ENCODE results near the gene ACSL6. TPM values are rescaled to one million over a fixed set of nuclear protein-coding genes. Genes with fewer than 3 reads are reported as not detected.
A peak's percentile ranks its signal among the peaks of the same experiment; 100 is the strongest.

The ACSL6 gene
- total RNA-seq, 1 donor from 2014 or later: not detected

DNA sequence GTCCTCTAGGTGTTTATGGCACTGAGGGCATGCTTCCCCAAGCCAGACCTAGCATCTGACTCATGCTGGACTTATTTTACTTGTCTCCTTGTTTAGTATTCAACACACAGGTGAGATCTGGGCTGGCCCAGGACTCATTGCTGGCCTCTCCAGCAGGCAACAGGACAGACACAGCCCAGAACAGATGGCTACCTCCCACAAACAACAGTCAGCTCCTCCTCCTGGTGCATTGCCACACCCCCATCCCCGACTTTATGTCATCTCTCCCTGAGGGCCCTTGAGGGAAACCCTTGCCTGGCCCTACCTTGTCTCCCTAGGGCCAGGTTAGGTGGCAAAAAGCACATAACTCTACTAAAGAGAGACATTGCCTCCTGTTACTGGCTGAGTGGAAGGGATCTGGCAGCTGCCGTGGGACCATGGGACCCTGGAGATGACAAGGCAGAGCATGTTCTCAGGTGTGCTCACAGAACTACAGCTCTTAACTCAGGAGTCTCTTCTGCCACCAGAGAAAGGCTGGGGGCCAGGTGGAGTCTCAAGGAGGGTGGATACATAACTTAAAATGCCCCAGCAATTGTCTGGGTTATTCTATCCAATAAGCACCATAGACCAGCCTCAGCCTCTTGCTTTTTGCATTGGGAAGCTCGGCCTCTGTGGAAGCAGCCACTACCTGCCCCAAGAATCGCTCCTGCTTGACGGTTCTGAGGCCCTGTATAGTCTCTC, 2.3 kb downstream of the ACSL6 start:
- H3K4me1 ChIP-seq: peaks cover 8% of the 10 kb centered on the region
- H3K4me1 Mint-ChIP-seq: peaks cover 20% of the 10 kb centered on the region
- H3K4me3 ChIP-seq: no peak overlapping the region

GRCh38 chr5:132008163-132008473, 3.3 kb downstream of the ACSL6 start:
- TF ChIP-seq EZH2 (IDR thresholded peaks at IDR 0.05): no peak
- no peak for TF ChIP-seq EZH2phosphoT487 (IDR thresholded peaks at IDR 0.05)
- TF ChIP-seq CTCF (IDR thresholded peaks at IDR 0.05): no peak
- no peak overlapping the region for H3K27ac Mint-ChIP-seq
- no peaks in the 10 kb centered on the region for H3K9me3 Mint-ChIP-seq
- peaks cover 29% of the 10 kb centered on the region for H3K4me1 Mint-ChIP-seq
- Histone ChIP-seq H2AFZ (replicated peaks) (no peak overlapping the region), H3K4me3 (no peak overlapping the region), H3K27me3 (peaks cover 50% of the 10 kb centered on the region), H4K20me1 (ENCODE audit: low read depth) (peaks cover 28% of the 10 kb centered on the region), H3K4me2 (no peak overlapping the region), H3K4me1 (peaks cover 13% of the 10 kb centered on the region), H3K79me2 (ENCODE audit: low read depth) (no peaks in the 10 kb centered on the region), H3K9ac (no peak overlapping the region), H3K36me3 (no peaks in the 10 kb centered on the region), H3K9me3 (ENCODE audit: low read depth) (no peaks in the 10 kb centered on the region), H3K27ac (no peak overlapping the region), H3F3A (ENCODE audit: low read depth) (no peaks in the 10 kb centered on the region)
- H3K27me3 Mint-ChIP-seq (ENCODE audit: insufficient read depth, low read depth): peaks cover 27% of the 10 kb centered on the region
- no peak for DNase-seq (ENCODE audit: low spot score)
- no peak overlapping the region for H3K4me3 Mint-ChIP-seq
- H3K36me3 Mint-ChIP-seq: no peaks in the 10 kb centered on the region

More for the DNA sequence above, 2.3 kb downstream of the ACSL6 start:
- no peaks in the 10 kb centered on the region for H3K9me3 ChIP-seq (ENCODE audit: low read depth)
- H3K4me2 ChIP-seq: no peak overlapping the region
- H3F3A ChIP-seq (ENCODE audit: low read depth): no peaks in the 10 kb centered on the region
- no peaks in the 10 kb centered on the region for H3K79me2 ChIP-seq (ENCODE audit: low read depth)
- Mint-ChIP-seq H3K27ac (no peak overlapping the region), H3K27me3 (ENCODE audit: insufficient read depth, low read depth) (peaks cover 32% of the 10 kb centered on the region), H3K9me3 (no peaks in the 10 kb centered on the region), H3K36me3 (no peaks in the 10 kb centered on the region), H3K4me3 (no peak overlapping the region)
- peaks cover 34% of the 10 kb centered on the region for H4K20me1 ChIP-seq (ENCODE audit: low read depth)
- TF ChIP-seq CTCF (IDR thresholded peaks at IDR 0.05) (no peak), EZH2phosphoT487 (IDR thresholded peaks at IDR 0.05) (no peak), EZH2 (IDR thresholded peaks at IDR 0.05) (no peak)
- no peak overlapping the region for H3K9ac ChIP-seq
- H3K36me3 ChIP-seq: no peaks in the 10 kb centered on the region
- peaks cover 50% of the 10 kb centered on the region for H3K27me3 ChIP-seq
- DNase-seq (ENCODE audit: low spot score): no peak
- no peak overlapping the region for H2AFZ ChIP-seq (replicated peaks)
- no peak overlapping the region for H3K27ac ChIP-seq

DNA sequence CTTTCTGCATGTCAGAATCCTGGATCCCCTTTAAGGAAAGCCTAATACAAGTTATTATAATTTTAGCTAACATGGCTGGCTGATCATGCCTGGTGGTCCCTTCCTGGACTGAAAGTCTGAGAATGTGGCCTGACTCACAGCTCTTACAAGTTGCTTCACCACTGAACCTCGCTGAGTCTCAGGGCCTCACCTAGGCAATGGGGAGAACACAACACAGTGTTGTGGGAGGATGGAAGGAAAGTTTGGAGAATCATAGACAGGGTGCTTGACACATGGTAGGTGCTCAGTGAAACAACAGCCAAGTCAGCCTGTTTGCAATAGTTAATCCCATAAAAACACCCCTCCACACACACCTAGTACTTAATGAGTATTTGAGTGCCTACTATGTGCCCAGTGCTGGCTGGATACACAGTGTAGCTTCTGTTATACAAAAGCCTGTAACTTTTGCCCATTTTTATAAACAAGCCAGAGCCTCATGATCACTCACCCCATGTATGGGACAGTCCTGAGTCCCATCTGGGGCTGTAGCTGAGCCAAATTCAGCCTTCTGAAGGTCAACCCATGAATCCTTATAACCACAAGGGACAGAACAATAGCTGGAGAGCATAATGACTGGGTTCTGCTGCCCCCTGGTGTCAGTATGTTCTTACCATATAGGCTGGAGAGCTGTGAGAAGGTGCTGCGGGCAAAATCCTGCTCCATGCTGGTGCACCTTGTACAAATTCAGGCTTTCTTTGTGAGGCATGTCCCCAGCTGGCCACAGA, 3.9 kb downstream of the ACSL6 start:
- no peak overlapping the region for H3K27ac Mint-ChIP-seq

More for the DNA sequence above, 3.9 kb downstream of the ACSL6 start:
- Histone ChIP-seq H3K27ac (no peak overlapping the region), H3K9me3 (ENCODE audit: low read depth) (no peaks in the 10 kb centered on the region), H3K9ac (no peak overlapping the region), H3K4me2 (no peak overlapping the region), H2AFZ (replicated peaks) (no peak overlapping the region), H3K79me2 (ENCODE audit: low read depth) (no peaks in the 10 kb centered on the region), H4K20me1 (ENCODE audit: low read depth) (peaks cover 24% of the 10 kb centered on the region), H3F3A (ENCODE audit: low read depth) (no peaks in the 10 kb centered on the region), H3K4me3 (no peak overlapping the region), H3K4me1 (peaks cover 18% of the 10 kb centered on the region), H3K27me3 (peaks cover 45% of the 10 kb centered on the region), H3K36me3 (no peaks in the 10 kb centered on the region)
- no peaks in the 10 kb centered on the region for H3K36me3 Mint-ChIP-seq
- DNase-seq (ENCODE audit: low spot score): peak; percentile 90
- H3K4me3 Mint-ChIP-seq: peak overlapping the region; percentile 43
- H3K27me3 Mint-ChIP-seq (ENCODE audit: insufficient read depth, low read depth): peaks cover 27% of the 10 kb centered on the region
- peaks cover 34% of the 10 kb centered on the region for H3K4me1 Mint-ChIP-seq
- H3K9me3 Mint-ChIP-seq: no peaks in the 10 kb centered on the region
- peak; percentile 77 for TF ChIP-seq CTCF (IDR thresholded peaks at IDR 0.05)
- no peak for TF ChIP-seq EZH2 (IDR thresholded peaks at IDR 0.05)

Data from neural progenitor cell (in vitro differentiated cells).